H1 (cell line): ENCODE results near the gene FOXM1. TPM values are rescaled to one million over a fixed set of nuclear protein-coding genes. Genes with fewer than 3 reads are reported as not detected.

Experiments
- CBX5 ChIP-seq: fragments of 300-800, 300-1000 bp; sonication (generic); IDR thresholded peaks from 2 replicates; pipeline ENCODE4 v1.7.1; 2016; ENCODE audit warnings: antibody characterized with exemption, low read length, low read depth
- PHF8 ChIP-seq: fragments of 200-600 bp; sonication (generic); conservative IDR thresholded peaks from 2 replicates; pipeline ENCODE4 v1.7.1; 2012; ENCODE audit warnings: low read depth, mild to moderate bottlenecking, inconsistent platforms, low read length, moderate library complexity
- RBBP5 ChIP-seq: IDR thresholded peaks from 2 replicates; pipeline ENCODE4 v1.7.1; 2012; ENCODE audit warnings: low read depth, mild to moderate bottlenecking, inconsistent platforms, low read length, moderate library complexity, borderline replicate concordance
- polyA plus RNA-seq, 7 experiments: library from polyadenylated mRNA; depleted of rRNA in 3 of 7; stranded (reverse) in 5 of 7; unstranded in 2 of 7; fragments of >200 nt in 5 of 7; fragments of 200-250 nt in 2 of 7; gene quantifications; 1 replicate in 5 of 7; 2 replicates in 1 of 7; 4 replicates in 1 of 7; pipeline versions ENCODE4 v1.2.1 to v1.2.3, GENCODE V29; 2011 to 2013; ENCODE audit warnings: missing spikeins in 2 of 7, mixed read lengths in 2 of 7
- total RNA-seq: library from RNA; stranded (reverse); fragmentation: NEBNext Ultra II Directional; extraction: Animal tissue kit (Norgen Biotek cat#: 25700); gene quantifications from 2 replicates; pipeline ENCODE4 v1.2.1, GENCODE V29; 2021

FOXM1 gene
- total and polyA plus RNA-seq, 2 of the 8 experiments (the other 6 are each of a cell fraction or from before 2014, with no cell fraction given), result 58.1 to 121 TPM

- TF ChIP-seq CBX5, result no peak
- TF ChIP-seq RBBP5, result no peak
- no peak for TF ChIP-seq PHF8
Measured at GRCh38 chr12:2836574-2836973, 40.4 kb downstream of the FOXM1 start (continued).
